Tibial nerve (tissue), 4 donors: ENCODE results near the gene ITIH5. TPM values are rescaled to one million over a fixed set of nuclear protein-coding genes. Genes with fewer than 3 reads are reported as not detected.
A peak's percentile ranks its signal among the peaks of the same experiment; 100 is the strongest.

ENCODE experiments used
- DNase-seq, 2 donors: peaks; one replicate each; pipeline ENCODE4 v3.0.0-alpha.2; 2019; ENCODE audit warnings: low spot score in 2 of 2
- H3K27ac ChIP-seq, 4 donors: fragments of 200-600 bp; sonication (generic) in 3 of 4; one replicate each; pipeline ENCODE4 v1.5.1; 2017 to 2019; ENCODE audit warnings: mild to moderate bottlenecking in 1 of 4
- H3K27me3 ChIP-seq, 2 donors: fragments of 200-600 bp; sonication (generic) in 1 of 2; one replicate each; pipeline versions ENCODE4 v1.5.1 to v1.6.0; 2017 to 2019
- H3K36me3 ChIP-seq, 3 donors: fragments of 200-600 bp; sonication (generic); one replicate each; pipeline ENCODE4 v1.5.1; 2018 to 2019
- H3K4me1 ChIP-seq, 4 donors: fragments of 200-600 bp; sonication (generic) in 3 of 4; one replicate each; pipeline ENCODE4 v1.5.1; 2017 to 2019
- H3K4me3 ChIP-seq, 4 donors: fragments of 200-600 bp; sonication (generic) in 3 of 4; one replicate each; pipeline ENCODE4 v1.5.1; 2017 to 2019; ENCODE audit warnings: mild to moderate bottlenecking in 1 of 4, moderate library complexity in 1 of 4
- H3K9me3 ChIP-seq, 4 donors: fragments of 200-600 bp; sonication (generic) in 3 of 4; one replicate each; pipeline ENCODE4 v1.5.1; 2017 to 2019
- EP300 ChIP-seq, 2 donors: sonication (generic); formaldehyde crosslinking; IDR thresholded peaks; one replicate each; pipeline ENCODE4 v1.6.1; 2017; ENCODE audit warnings: antibody characterized with exemption in 2 of 2, mild to moderate bottlenecking in 1 of 2
- POLR2A ChIP-seq, 2 donors: fragments of 450-650 bp; IDR thresholded peaks; one replicate each; pipeline ENCODE4 v1.6.1; 2017; ENCODE audit warnings: antibody characterized with exemption in 2 of 2, mild to moderate bottlenecking in 2 of 2, moderate library complexity in 2 of 2
- WGBS, 2 donors: methylation state at CpG; one replicate each; pipeline ENCODE4 v1.1.5; 2018; 5-methylcytosine and 5-hydroxymethylcytosine counted together
- total RNA-seq, 4 donors: library from RNA; depleted of rRNA; stranded (reverse); fragments of >200 nt; gene quantifications; one replicate each; pipeline ENCODE4 v1.1.0, GENCODE V29; 2016
- TF ChIP-seq, protein P1 (sequence below), 5 experiments: fragments of 200-600 bp in 3 of 5; fragments of 450-650 bp in 2 of 5; sonication (generic) in 3 of 5; IDR thresholded peaks; one replicate each; pipeline ENCODE4 v1.5.1; 2016 to 2019; ENCODE audit warnings: antibody characterized with exemption in 5 of 5, mild to moderate bottlenecking in 3 of 5, moderate library complexity in 2 of 5

ITIH5 gene
- total RNA-seq, 4 donors from 2014 or later = 20.7 to 86.4 (median 26.9) TPM

DNA sequence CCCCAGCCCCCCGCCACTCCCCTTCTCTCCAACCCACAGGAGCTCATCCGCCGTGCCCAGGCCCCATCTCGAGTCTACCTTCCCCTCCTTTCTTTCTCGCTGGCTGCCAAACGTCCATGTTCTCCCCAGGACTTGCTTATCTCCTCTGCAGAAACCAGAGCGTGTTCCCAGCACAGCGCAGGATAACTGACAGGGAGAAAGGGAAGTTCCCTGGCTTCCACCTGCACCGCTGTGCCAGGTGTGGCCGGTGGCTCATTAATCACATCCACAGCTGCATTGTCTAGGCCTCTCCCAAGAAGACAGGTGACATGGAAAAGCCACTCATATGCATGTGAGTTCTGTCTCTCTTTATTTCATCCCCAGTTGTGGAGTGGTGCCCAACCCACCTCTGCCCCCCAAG lies 113.2 kb downstream of the ITIH5 start:
- H3K27ac ChIP-seq = no peak overlapping the region
- no peaks in the 10 kb centered on the region for H3K27me3 ChIP-seq
- TF ChIP-seq EP300 (IDR thresholded peaks at IDR 0.05) (no peak), POLR2A (IDR thresholded peaks at IDR 0.05) (no peak)
- TF ChIP-seq, protein P1, sequence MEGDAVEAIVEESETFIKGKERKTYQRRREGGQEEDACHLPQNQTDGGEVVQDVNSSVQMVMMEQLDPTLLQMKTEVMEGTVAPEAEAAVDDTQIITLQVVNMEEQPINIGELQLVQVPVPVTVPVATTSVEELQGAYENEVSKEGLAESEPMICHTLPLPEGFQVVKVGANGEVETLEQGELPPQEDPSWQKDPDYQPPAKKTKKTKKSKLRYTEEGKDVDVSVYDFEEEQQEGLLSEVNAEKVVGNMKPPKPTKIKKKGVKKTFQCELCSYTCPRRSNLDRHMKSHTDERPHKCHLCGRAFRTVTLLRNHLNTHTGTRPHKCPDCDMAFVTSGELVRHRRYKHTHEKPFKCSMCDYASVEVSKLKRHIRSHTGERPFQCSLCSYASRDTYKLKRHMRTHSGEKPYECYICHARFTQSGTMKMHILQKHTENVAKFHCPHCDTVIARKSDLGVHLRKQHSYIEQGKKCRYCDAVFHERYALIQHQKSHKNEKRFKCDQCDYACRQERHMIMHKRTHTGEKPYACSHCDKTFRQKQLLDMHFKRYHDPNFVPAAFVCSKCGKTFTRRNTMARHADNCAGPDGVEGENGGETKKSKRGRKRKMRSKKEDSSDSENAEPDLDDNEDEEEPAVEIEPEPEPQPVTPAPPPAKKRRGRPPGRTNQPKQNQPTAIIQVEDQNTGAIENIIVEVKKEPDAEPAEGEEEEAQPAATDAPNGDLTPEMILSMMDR (IDR thresholded peaks at IDR 0.05) = no peak
- peaks cover 0 to 28% (median 15%) of the 10 kb centered on the region in 4 donors for H3K4me1 ChIP-seq
- WGBS, 2 donors = 92 to 95% methylated on average over 10 of the region's 10 CpGs
- no peak overlapping the region for H3K4me3 ChIP-seq
- H3K36me3 ChIP-seq = no peaks in the 10 kb centered on the region
- H3K9me3 ChIP-seq = no peaks in the 10 kb centered on the region
- DNase-seq = no peak

DNA sequence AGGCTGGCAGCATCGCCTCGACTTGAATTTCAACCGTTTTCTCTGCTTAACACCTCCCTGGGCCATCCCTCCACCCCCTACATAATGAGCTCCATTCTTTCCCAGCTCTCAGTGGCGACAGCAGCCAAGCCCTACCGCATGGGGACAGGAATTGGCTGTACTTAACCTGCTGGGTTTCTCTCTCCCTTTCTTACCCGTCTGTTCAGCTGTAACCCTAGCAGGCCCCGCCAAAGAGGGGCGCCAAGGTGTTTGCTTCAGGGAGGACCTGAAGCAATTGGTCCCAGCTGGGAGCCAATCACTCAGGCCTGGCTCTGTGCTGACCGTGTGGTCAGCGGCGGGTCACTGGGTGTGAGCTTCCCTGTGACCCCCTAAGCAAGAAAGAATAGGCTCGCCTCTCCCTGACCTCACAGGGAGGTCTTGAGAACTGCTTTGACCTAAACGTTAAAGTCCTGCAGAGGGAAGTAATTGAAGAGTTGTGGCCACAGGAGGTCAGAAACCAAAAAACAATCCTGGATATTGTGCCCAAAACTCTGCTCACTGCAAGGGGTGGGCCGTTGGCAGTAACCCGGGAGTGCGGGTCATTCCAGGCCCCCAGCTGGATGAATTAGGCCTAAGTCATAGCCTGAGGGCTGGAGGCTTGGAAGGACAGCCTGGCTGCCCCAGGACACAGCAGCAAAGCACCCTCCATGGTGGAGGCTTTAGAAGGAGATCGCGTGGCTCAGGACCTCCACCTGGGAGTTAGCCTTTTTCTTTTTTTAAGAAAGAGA lies 114.6 kb downstream of the ITIH5 start:
- Histone ChIP-seq H3K27ac (peak overlapping the region in 2 of 4 donors; percentile 7 to 8), H3K4me3 (no peak overlapping the region), H3K36me3 (no peaks in the 10 kb centered on the region), H3K4me1 (peaks cover 0 to 34% (median 15%) of the 10 kb centered on the region in 4 donors), H3K27me3 (no peaks in the 10 kb centered on the region), H3K9me3 (no peaks in the 10 kb centered on the region)
- 29 to 38% methylated on average over 18 of the region's 18 CpGs for WGBS, 2 donors
- TF ChIP-seq POLR2A (IDR thresholded peaks at IDR 0.05) (no peak), EP300 (IDR thresholded peaks at IDR 0.05) (no peak)
- TF ChIP-seq, protein P1 (IDR thresholded peaks at IDR 0.05) = no peak
- peak in 1 of 2 donors; percentile 24 for DNase-seq

GRCh38 chr10:7551289-7551688 lies 115.5 kb downstream of the ITIH5 start:
- WGBS, 2 donors = 80 to 86% methylated on average over 5 to 6 of the region's 6 CpGs
- DNase-seq = no peak
- no peaks in the 10 kb centered on the region for H3K9me3 ChIP-seq
- no peaks in the 10 kb centered on the region for H3K36me3 ChIP-seq
- TF ChIP-seq EP300 (IDR thresholded peaks at IDR 0.05) (no peak), POLR2A (IDR thresholded peaks at IDR 0.05) (no peak)
- TF ChIP-seq, protein P1 (IDR thresholded peaks at IDR 0.05) = no peak
- peak overlapping the region in 1 of 4 donors; percentile 7 for H3K27ac ChIP-seq
- H3K4me1 ChIP-seq = peaks cover 0 to 34% (median 15%) of the 10 kb centered on the region in 4 donors
- H3K4me3 ChIP-seq = no peak overlapping the region
- no peaks in the 10 kb centered on the region for H3K27me3 ChIP-seq

DNA sequence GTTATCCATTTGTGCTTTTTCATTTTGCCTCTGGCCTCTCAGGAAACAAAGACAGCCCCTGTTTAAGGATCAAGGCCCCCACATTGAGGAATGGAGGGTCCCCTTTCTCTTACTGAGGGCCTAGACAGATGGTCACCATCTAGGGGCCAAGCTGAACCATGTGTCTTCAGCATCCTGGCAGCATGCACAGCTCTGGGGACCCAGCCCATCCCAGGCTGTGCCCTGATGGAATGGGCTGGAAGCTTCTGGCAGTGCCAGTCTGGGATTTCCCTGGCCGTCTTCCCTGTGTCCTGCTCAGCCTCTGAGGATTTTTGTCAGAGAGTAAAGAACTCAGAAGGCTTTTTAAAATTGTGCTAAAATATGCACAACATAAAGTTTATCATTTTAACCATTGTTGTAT lies 116.8 kb downstream of the ITIH5 start:
- H3K36me3 ChIP-seq = no peaks in the 10 kb centered on the region
- TF ChIP-seq EP300 (IDR thresholded peaks at IDR 0.05) (no peak), POLR2A (IDR thresholded peaks at IDR 0.05) (no peak)
- TF ChIP-seq, protein P1 (IDR thresholded peaks at IDR 0.05) = no peak
- DNase-seq = no peak
- H3K4me3 ChIP-seq = no peak overlapping the region
- H3K4me1 ChIP-seq = peaks cover 0 to 31% (median 15%) of the 10 kb centered on the region in 4 donors
- 58 to 60% methylated on average over 1 of the region's 1 CpG for WGBS, 2 donors
- no peak overlapping the region for H3K27ac ChIP-seq
- H3K9me3 ChIP-seq = no peaks in the 10 kb centered on the region
- H3K27me3 ChIP-seq = no peaks in the 10 kb centered on the region

- peak in 1 of 2 donors; percentile 27 for TF ChIP-seq EP300 (IDR thresholded peaks at IDR 0.05)
- TF ChIP-seq, protein P1 (IDR thresholded peaks at IDR 0.05) = no peak
- TF ChIP-seq POLR2A (IDR thresholded peaks at IDR 0.05) = no peak
- H3K36me3 ChIP-seq = no peaks in the 10 kb centered on the region
- H3K9me3 ChIP-seq = no peaks in the 10 kb centered on the region
- H3K4me1 ChIP-seq = peaks cover 0 to 26% (median 13%) of the 10 kb centered on the region in 4 donors
- no peaks in the 10 kb centered on the region for H3K27me3 ChIP-seq
- DNase-seq = no peak
- no peak overlapping the region for H3K4me3 ChIP-seq
- peak overlapping the region in 1 of 4 donors; percentile 39 for H3K27ac ChIP-seq
- 63 to 73% methylated on average over 6 of the region's 6 CpGs for WGBS, 2 donors
Measured at GRCh38 chr10:7547829-7548228, 118.9 kb downstream of the ITIH5 start.
